Loucy (cell line): ENCODE data around the gene NKX6-2.

ENCODE experiments used
- H2AFZ ChIP-seq: fragments of 200-600 bp; sonication (generic); 2 replicates; pipeline ENCODE4 v1.6.0; 2016; ENCODE audit warnings: antibody characterized with exemption, mild to moderate bottlenecking, low read length, moderate library complexity
- H3F3A ChIP-seq: fragments of 200-600 bp; 2 replicates; pipeline ENCODE4 v1.6.0; 2016; ENCODE audit warnings: antibody characterized with exemption, low read depth, mild to moderate bottlenecking
- H3K27me3 ChIP-seq: fragments of 200-600 bp; sonication (generic); 2 replicates; pipeline ENCODE4 v1.6.1; 2014; ENCODE audit warnings: low read length, mild to moderate bottlenecking; ENCODE audit not compliant: insufficient read depth, poor library complexity, severe bottlenecking
- H3K36me3 ChIP-seq: fragments of 200-600 bp; sonication (generic); 2 replicates; pipeline ENCODE4 v1.6.1; 2016; ENCODE audit warnings: low read length; ENCODE audit not compliant: insufficient read depth
- H3K4me1 ChIP-seq: fragments of 200-600 bp; sonication (generic); 2 replicates; pipeline ENCODE4 v1.5.1; 2014; ENCODE audit warnings: low read length, mild to moderate bottlenecking; ENCODE audit not compliant: insufficient read depth, poor library complexity, severe bottlenecking
- H3K4me2 ChIP-seq: fragments of 200-600 bp; sonication (generic); 2 replicates; pipeline ENCODE4 v1.6.0; 2014; ENCODE audit warnings: antibody characterized with exemption, low read length, low read depth, mild to moderate bottlenecking; ENCODE audit not compliant: poor library complexity, severe bottlenecking
- H3K4me3 ChIP-seq: fragments of 200-600 bp; sonication (generic); 2 replicates; pipeline ENCODE4 v1.5.1; 2014; ENCODE audit warnings: low read length, mild to moderate bottlenecking, mixed read lengths; ENCODE audit not compliant: poor library complexity, severe bottlenecking
- H3K79me2 ChIP-seq: fragments of 200-600 bp; sonication (generic); 2 replicates; pipeline ENCODE4 v1.6.1; 2014; ENCODE audit warnings: low read length; ENCODE audit not compliant: insufficient read depth
- H3K9ac ChIP-seq: fragments of 200-600 bp; sonication (generic); 2 replicates; pipeline ENCODE4 v1.6.0; 2014; ENCODE audit warnings: mild to moderate bottlenecking, low read depth, low read length, moderate library complexity; ENCODE audit not compliant: poor library complexity, severe bottlenecking
- H3K9me2 ChIP-seq: fragments of 200-600 bp; sonication (generic); replicated peaks from 2 replicates; pipeline ENCODE4 v1.6.1; 2016; ENCODE audit warnings: low read depth, low read length, mixed read lengths
- H3K9me3 ChIP-seq: fragments of 200-600 bp; sonication (generic); 2 replicates; pipeline ENCODE4 v1.6.1; 2014; ENCODE audit warnings: mild to moderate bottlenecking, antibody characterized with exemption, low read length, low read depth; ENCODE audit not compliant: insufficient read depth
- H4K20me1 ChIP-seq: fragments of 200-600 bp; sonication (generic); 2 replicates; pipeline ENCODE4 v1.6.0; 2014; ENCODE audit warnings: antibody characterized with exemption, low read length, mild to moderate bottlenecking; ENCODE audit not compliant: insufficient read depth, poor library complexity, severe bottlenecking
- CTCF ChIP-seq: fragments of 200-600 bp; sonication (generic); conservative IDR thresholded peaks from 2 replicates; pipeline ENCODE4 v1.5.1; 2014; ENCODE audit warnings: mild to moderate bottlenecking, antibody characterized with exemption, low read length
- EZH2phosphoT487 ChIP-seq: fragments of 200-600 bp; IDR thresholded peaks from 2 replicates; pipeline ENCODE4 v1.6.1; 2018; ENCODE audit warnings: antibody characterized with exemption, mild to moderate bottlenecking, moderate library complexity, borderline replicate concordance

Gene NKX6-2

GRCh38 chr10:132807621-132808049 lies 21.7 kb upstream of the NKX6-2 start:
- H3K9ac ChIP-seq, result no peak overlapping the region
- H3F3A ChIP-seq, result no peaks in the 10 kb centered on the region
- no peaks in the 10 kb centered on the region for H3K79me2 ChIP-seq
- no peaks in the 10 kb centered on the region for H4K20me1 ChIP-seq
- peaks cover 3% of the 10 kb centered on the region; the same call in 1 of the 2 replicates for H3K9me3 ChIP-seq
- no peaks in the 10 kb centered on the region for H3K4me1 ChIP-seq
- no peak overlapping the region for H3K4me2 ChIP-seq
- no peaks in the 10 kb centered on the region for H3K9me2 ChIP-seq
- no peak overlapping the region for H3K4me3 ChIP-seq
- H2AFZ ChIP-seq, result no peak overlapping the region
- no peaks in the 10 kb centered on the region for H3K27me3 ChIP-seq
- TF ChIP-seq EZH2phosphoT487, result no peak
- TF ChIP-seq CTCF, result no peak
- H3K36me3 ChIP-seq, result no peaks in the 10 kb centered on the region

- Histone ChIP-seq H3K4me1 (no peaks in the 10 kb centered on the region), H3K9ac (no peak overlapping the region), H3K79me2 (no peaks in the 10 kb centered on the region), H3F3A (no peaks in the 10 kb centered on the region), H3K9me3 (peaks cover 3% of the 10 kb centered on the region; the same call in 1 of the 2 replicates), H3K36me3 (no peaks in the 10 kb centered on the region), H3K27me3 (no peaks in the 10 kb centered on the region), H2AFZ (no peak overlapping the region), H4K20me1 (no peaks in the 10 kb centered on the region), H3K4me2 (no peak overlapping the region), H3K9me2 (no peaks in the 10 kb centered on the region), H3K4me3 (no peak overlapping the region)
- no peak for TF ChIP-seq CTCF
- no peak for TF ChIP-seq EZH2phosphoT487
These were observed 20.6 kb upstream of the NKX6-2 start for GRCh38 chr10:132806561-132807003.

DNA sequence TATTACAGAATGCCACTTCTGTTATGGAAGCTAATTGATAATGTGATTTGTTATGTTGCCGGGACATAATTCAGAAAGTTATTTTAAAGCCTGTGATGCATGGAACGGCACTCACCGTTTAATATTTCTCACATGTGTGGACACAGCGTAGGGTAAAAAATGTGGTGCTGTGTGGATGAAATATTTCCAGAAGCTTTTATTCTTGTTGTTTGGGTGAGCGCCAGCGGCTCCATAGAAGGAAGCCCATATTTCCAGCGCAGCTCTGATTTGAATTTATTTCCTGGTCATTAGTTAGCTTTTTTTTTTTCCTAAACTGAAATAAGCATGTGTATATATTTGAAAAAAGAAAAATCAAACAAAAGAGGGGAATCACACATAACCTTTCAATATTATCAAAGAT lies 20.2 kb upstream of the NKX6-2 start:
- Histone ChIP-seq H3K4me2 (no peak overlapping the region), H3K79me2 (no peaks in the 10 kb centered on the region), H3K9me2 (no peaks in the 10 kb centered on the region), H3F3A (no peaks in the 10 kb centered on the region), H3K4me1 (no peaks in the 10 kb centered on the region), H3K36me3 (no peaks in the 10 kb centered on the region), H3K9ac (no peak overlapping the region), H2AFZ (no peak overlapping the region), H3K9me3 (peaks cover 3% of the 10 kb centered on the region; the same call in 1 of the 2 replicates), H4K20me1 (no peaks in the 10 kb centered on the region), H3K4me3 (no peak overlapping the region), H3K27me3 (no peaks in the 10 kb centered on the region)
- TF ChIP-seq EZH2phosphoT487, result no peak
- no peak for TF ChIP-seq CTCF
